Activated naive CD4-positive, alpha-beta T cell treated with Interleukin-2 at 50 U/mL for 16 hours (primary cell): Measurements from ENCODE around the gene CYBB.
A peak's percentile ranks its signal among the peaks of the same experiment; 100 is the strongest.
"Not testable (repeated sequence)": the region's sequence is repeated elsewhere in the genome, so short reads cannot be mapped to it uniquely, and the experiment has no call there.

Experiments
- DNase-seq: peaks from one replicate; pipeline ENCODE4 v3.0.0-alpha.2; 2020

Gene CYBB

GRCh38 chrX:37779857-37780256 lies at the start of gene CYBB:
TSS of gene CYBB (plus strand) at chrX:37780059. CDS start at chrX:37780078, 19 bp downstream.
- no peak for DNase-seq

DNA sequence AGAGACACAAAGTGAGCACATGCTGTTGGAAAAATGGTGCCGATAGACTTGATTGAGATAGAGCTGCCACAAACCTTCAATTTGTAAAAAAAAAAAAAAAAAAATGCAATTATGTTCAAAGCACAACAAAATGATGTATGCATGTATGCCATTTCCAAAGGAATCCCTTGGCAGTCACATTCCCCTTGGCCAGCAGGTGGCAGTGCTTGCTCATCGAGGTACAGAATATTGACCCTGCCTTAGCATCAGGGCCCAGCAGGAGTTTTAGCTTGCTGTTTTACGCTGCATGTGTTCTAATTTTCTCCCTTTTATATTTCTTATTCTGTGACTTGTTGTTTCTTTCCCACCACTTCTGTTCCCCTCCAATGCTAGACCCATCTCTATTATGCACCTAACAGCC lies 34.5 kb upstream of the CYBB start:
- DNase-seq, result peak; percentile 75

- no peak for DNase-seq
Observed at GRCh38 chrX:37745835-37746217, 34.0 kb upstream of the CYBB start.

- DNase-seq, result peak; percentile 12
Observed at GRCh38 chrX:37746218-37746941, 33.5 kb upstream of the CYBB start.

- no peak for DNase-seq
Observed at GRCh38 chrX:37746951-37747350, 32.9 kb upstream of the CYBB start.

GRCh38 chrX:37752281-37752680 lies 27.6 kb upstream of the CYBB start:
- DNase-seq, result no peak

- no peak for DNase-seq
Observed at GRCh38 chrX:37752936-37753335, 26.9 kb upstream of the CYBB start.

- DNase-seq, result no peak
Observed at GRCh38 chrX:37753384-37753783, 26.5 kb upstream of the CYBB start.

DNA sequence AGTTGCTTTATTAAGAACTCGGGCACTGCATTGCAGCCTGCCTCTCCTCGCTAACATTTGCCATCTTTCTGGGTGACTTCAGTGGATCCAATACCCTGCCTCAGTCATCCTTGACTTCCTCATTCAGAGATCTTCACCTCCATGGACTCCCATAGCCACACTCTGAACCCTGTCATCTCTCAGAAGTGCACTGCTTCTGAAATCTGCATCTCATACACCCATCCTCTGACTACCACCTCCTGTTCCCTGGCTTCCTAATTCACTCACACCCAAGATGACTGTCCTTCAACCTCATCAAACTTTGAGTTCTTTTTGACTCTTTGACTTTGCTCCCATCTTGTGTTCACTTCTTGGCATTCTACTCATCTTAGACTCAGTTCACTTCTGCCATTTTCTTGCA lies 25.3 kb upstream of the CYBB start:
- DNase-seq, result no peak

DNA sequence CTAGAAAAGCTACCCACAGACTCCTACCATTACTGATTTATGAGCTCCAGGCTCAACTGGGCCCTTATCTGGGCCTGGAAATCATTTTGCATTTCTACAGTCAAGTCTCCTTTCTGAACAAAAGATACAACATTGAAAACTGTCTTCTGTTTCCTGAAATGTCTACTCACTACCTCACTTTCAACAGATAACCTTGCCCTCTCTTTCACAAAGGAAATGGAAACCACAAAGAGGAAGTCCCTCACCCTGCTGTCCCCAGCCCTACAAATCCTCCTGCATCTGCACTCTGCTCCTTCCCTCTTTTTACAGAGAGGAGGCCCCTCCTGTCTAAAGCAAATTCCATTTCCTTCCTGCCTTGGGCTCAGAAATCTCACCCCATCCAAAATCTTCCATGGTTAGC lies 24.8 kb upstream of the CYBB start:
- no peak for DNase-seq

- no peak for DNase-seq
Observed at GRCh38 chrX:37757082-37757481, 22.8 kb upstream of the CYBB start.

DNA sequence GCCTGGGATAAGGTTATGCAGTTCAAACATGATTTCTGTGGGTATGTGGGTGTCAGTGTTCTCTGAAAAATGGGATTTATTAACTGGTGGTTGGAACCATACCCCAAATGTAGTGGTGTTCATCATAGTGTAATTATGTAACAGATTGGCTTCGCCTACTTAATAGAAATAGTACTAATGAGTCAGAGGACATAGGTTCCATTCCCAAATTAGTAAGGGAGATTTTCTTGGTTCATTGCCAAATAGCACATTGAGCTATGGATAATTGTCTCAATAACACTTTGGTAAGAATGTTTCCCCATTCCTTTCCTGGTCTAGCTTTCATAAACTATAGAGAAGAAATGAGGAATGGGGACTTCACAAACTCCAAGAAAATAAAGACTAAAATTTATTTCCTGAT lies 20.5 kb upstream of the CYBB start:
- no peak for DNase-seq

DNA sequence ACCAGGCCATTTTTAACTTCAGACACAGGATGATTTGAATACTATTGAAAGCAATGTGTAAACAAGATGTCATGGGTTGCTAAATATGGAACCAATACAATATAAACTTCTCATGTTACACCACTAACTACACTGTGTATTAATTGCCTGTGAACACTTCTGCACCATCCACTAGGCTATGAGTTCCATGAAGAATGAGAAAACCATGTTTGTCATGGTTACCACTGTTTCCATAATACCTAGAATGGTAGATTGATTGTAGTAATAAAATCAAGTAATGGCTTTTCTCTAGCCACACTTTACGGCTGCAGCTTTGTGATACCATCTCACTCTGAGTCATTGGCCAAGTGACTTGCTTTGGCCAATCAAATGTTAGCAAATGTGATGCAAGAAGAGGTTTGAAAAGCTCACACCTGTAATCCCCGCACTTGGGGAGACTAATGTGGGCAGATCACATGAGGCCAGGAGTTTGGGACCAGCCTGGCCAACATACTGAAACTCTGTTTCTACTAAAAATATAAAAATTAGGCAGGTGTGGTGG lies 19.9 kb upstream of the CYBB start:
- DNase-seq, result no peak

GRCh38 chrX:37763400-37763799 lies 16.5 kb upstream of the CYBB start:
- no peak for DNase-seq

- DNase-seq, result no peak
Observed at GRCh38 chrX:37765507-37765906, 14.4 kb upstream of the CYBB start.

GRCh38 chrX:37767430-37767829 lies 12.4 kb upstream of the CYBB start:
- DNase-seq, result no peak

GRCh38 chrX:37768866-37769265 lies 11.0 kb upstream of the CYBB start:
- not testable (repeated sequence) for DNase-seq

DNA sequence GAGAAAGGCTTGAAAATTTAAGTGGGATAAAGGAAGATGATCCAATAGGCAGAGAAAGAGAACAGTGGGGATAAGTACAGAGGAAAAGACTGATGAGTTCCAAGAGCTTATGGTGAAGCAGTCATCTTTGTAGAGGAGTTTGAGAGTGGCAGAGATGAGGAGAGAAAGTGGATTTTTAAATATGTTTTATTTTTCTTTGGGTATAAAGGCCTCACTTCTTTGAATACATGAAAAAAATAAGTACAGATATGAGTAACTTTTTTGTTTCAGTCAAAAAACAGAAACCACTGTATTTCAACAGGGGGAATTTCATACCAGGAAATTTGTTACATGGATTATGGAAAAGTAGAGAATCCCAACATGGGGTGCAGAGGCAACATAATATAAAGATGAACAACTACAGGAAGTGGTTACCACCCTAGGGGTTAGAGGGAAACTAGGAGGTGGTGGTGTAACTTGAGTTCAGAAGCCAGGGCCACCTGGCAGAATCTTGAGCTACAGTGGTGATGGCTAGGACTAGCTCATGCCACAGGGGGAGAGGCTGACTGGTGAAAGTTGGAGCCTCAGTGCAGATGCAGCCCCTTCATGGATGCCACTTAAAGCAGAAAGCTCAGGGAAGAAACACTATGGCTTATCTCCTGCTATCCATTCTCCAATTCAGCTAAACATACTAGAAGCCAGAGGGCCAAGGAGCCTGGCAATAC lies 3.4 kb upstream of the CYBB start:
- no peak for DNase-seq

DNA sequence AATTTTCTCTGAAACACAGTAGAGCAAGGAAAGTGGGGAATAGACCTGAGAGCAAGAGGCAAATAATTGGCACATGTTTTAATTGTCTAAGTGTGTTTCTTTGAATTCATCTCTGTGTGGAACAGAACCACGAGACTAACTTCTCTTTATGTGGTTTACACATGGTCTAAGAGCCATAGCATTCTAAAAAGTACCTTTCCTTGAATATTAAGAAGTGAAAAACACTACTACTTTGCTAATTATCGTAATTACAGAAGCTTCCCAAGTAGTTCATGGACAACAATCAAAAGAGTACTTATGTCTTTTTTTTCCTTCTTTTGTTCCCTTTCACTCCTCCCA lies 2.9 kb upstream of the CYBB start:
- DNase-seq, result no peak

GRCh38 chrX:37781081-37781480 lies 1.2 kb downstream of the CYBB start:
- no peak for DNase-seq

DNA sequence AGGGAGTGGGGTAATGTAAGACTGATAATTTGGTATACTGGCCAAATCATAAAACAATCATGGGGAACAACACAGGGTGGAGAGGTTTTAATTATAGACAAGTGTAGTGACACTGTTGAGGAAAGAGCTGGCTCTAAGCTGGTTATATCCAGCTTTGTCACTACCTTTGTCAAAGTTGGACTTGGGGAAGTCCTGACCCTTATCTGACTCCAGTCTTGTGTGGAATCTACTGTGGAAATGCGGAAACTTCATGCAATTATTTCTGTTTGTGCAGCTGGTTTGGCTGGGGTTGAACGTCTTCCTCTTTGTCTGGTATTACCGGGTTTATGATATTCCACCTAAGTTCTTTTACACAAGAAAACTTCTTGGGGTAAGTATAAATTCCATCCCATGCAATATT lies 2.0 kb downstream of the CYBB start:
- no peak for DNase-seq

GRCh38 chrX:37782359-37782758 lies 2.5 kb downstream of the CYBB start:
- no peak for DNase-seq

- DNase-seq, result no peak
Observed at GRCh38 chrX:37783305-37783704, 3.4 kb downstream of the CYBB start.

DNA sequence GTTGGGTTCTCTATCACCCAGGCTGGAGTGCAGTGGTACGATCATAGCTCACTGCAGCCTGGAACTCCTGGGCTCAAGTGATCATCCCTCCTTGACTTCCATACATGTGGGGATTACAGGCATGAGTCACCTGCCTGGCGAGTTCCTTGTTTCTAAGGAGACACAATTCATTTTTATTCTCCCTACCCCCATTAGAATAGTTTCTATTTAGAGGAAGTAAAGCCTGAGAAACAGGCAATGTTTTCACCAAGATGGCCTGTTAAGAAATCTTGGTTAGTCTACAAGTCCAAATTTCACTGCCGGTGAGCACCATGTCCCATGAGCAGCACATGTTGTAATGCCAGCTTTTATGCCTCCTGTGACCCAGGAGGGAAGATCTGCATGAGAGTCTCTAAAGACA lies 5.7 kb downstream of the CYBB start:
- no peak for DNase-seq
